ENCODE measurements around the gene ACSM3.

DNA sequence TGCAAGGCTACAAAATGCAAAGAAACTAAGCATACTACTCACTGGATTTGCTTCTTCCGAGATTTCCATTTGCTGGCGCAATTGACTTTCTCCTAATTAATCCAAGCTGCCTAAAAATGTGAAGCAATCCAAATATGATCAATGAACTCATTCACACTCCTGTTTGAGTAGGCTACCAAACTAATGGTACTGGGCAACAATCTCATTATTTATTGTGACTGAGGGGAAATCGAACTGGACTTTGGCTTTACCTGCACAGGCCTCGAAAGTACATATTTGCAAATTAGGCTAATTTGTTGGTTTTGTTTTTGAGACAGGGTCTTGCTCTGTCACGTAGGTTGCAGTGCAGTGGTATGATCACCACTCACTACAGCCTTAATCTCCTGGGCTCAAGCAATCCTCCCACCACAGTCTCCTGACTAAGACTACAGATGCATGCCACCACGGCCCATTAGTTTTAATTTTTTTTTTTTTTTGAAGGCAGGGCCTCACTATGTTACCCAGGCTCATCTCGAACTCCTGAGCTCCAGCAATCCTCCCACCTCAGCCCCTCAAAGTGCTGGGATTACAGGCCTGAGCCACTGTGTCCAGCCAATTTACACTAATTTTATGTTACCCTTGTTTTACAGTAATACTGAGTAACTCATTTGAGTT lies 39.9 kb downstream of the ACSM3 start:
- TF ChIP-seq, protein P1, sequence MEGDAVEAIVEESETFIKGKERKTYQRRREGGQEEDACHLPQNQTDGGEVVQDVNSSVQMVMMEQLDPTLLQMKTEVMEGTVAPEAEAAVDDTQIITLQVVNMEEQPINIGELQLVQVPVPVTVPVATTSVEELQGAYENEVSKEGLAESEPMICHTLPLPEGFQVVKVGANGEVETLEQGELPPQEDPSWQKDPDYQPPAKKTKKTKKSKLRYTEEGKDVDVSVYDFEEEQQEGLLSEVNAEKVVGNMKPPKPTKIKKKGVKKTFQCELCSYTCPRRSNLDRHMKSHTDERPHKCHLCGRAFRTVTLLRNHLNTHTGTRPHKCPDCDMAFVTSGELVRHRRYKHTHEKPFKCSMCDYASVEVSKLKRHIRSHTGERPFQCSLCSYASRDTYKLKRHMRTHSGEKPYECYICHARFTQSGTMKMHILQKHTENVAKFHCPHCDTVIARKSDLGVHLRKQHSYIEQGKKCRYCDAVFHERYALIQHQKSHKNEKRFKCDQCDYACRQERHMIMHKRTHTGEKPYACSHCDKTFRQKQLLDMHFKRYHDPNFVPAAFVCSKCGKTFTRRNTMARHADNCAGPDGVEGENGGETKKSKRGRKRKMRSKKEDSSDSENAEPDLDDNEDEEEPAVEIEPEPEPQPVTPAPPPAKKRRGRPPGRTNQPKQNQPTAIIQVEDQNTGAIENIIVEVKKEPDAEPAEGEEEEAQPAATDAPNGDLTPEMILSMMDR (IDR thresholded peaks at IDR 0.05; ENCODE audit: low read depth, low read length), result no peak
- TF ChIP-seq POLR2A (IDR thresholded peaks at IDR 0.05; ENCODE audit: extremely low read depth, insufficient read length), result no peak
- TF ChIP-seq, protein P2, sequence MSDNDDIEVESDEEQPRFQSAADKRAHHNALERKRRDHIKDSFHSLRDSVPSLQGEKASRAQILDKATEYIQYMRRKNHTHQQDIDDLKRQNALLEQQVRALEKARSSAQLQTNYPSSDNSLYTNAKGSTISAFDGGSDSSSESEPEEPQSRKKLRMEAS (IDR thresholded peaks at IDR 0.05; ENCODE audit: low read depth, low read length), result no peak

All from NB4 (cell line).